HepG2 (cell line): ENCODE data around the gene GPER1. TPM values are rescaled to one million over a fixed set of nuclear protein-coding genes. Genes with fewer than 3 reads are reported as not detected.
A peak's percentile ranks its signal among the peaks of the same experiment; 100 is the strongest.

Source experiments
- BHLHE40 ChIP-seq: IDR thresholded peaks from 2 replicates; pipeline ENCODE4 v1.6.1; 2011; ENCODE audit warnings: low read length, improper control_type of control experiment
- MYC ChIP-seq: sonication (generic); formaldehyde crosslinking; IDR thresholded peaks from 2 replicates; pipeline ENCODE4 v1.9.0; 2021; ENCODE audit warnings: missing genetic modification reagents, borderline replicate concordance
- RBM39 ChIP-seq: fragments of 200-400 bp; formaldehyde crosslinking; IDR thresholded peaks from one replicate; pipeline ENCODE4 v1.6.1; 2018; ENCODE audit warnings: antibody characterized with exemption, mild to moderate bottlenecking, low read depth, low read length; ENCODE audit not compliant: poor library complexity, severe bottlenecking
- SAP130 ChIP-seq: IDR thresholded peaks from 2 replicates; pipeline ENCODE4 v1.6.1; 2016; ENCODE audit warnings: low read depth
- TBX2 ChIP-seq: sonication (generic); formaldehyde crosslinking; IDR thresholded peaks from 2 replicates; pipeline ENCODE4 v1.5.0; 2020; ENCODE audit warnings: missing genetic modification reagents, mild to moderate bottlenecking, borderline replicate concordance
- ZNF430 ChIP-seq: sonication (generic); formaldehyde crosslinking; IDR thresholded peaks from 2 replicates; pipeline ENCODE4 v1.9.0; 2021; ENCODE audit warnings: mild to moderate bottlenecking, missing genetic modification reagents
- ZNF547 ChIP-seq: sonication (generic); formaldehyde crosslinking; IDR thresholded peaks from 2 replicates; pipeline ENCODE4 v1.5.1; 2020; ENCODE audit warnings: mild to moderate bottlenecking, missing genetic modification reagents
- ZNF878 ChIP-seq: sonication (generic); formaldehyde crosslinking; IDR thresholded peaks from 2 replicates; pipeline ENCODE4 v1.8.1; 2023; ENCODE audit warnings: mild to moderate bottlenecking, missing genetic modification reagents, moderate library complexity
- ZNF879 ChIP-seq: sonication (generic); formaldehyde crosslinking; IDR thresholded peaks from 2 replicates; pipeline ENCODE4 v1.8.1; 2023; ENCODE audit warnings: missing genetic modification reagents
- polyA plus RNA-seq, 8 experiments: library from polyadenylated mRNA; depleted of rRNA in 3 of 8; stranded (reverse) in 7 of 8; unstranded in 1 of 8; fragments of >200 nt; fragmentation: Illumina TruSeq in 4 of 8; extraction: Trizol in 4 of 8; gene quantifications; 2 replicates each; pipeline versions ENCODE4 v1.2.1 to v1.2.3, GENCODE V29; 2011 to 2016; ENCODE audit warnings: low read depth in 4 of 8, missing spikeins in 1 of 8, mixed read lengths in 1 of 8; ENCODE audit not compliant: insufficient read depth in 1 of 8
- total RNA-seq, 5 experiments: library from RNA; depleted of rRNA; stranded (reverse); fragments of >200 nt; fragmentation: Illumina TruSeq; extraction: Trizol; gene quantifications; 2 replicates each; pipeline ENCODE4 v1.2.3, GENCODE V29; 2016; ENCODE audit warnings: low read depth in 1 of 5
- TF ChIP-seq, protein P1 (sequence below), 2 experiments: fragments of 450-650 bp in 1 of 2; sonication (generic) in 1 of 2; formaldehyde crosslinking in 1 of 2; IDR thresholded peaks; 2 replicates each; pipeline versions ENCODE4 v1.6.1 to v1.8.0; 2016 to 2022; ENCODE audit warnings: antibody characterized with exemption in 1 of 2, mild to moderate bottlenecking in 1 of 2, missing genetic modification reagents in 1 of 2
- TF ChIP-seq, protein P2 (sequence below): sonication (generic); formaldehyde crosslinking; IDR thresholded peaks from 2 replicates; pipeline ENCODE4 v1.4.0; 2020; ENCODE audit warnings: missing genetic modification reagents
- TF ChIP-seq, protein P3 (sequence below): sonication (generic); formaldehyde crosslinking; IDR thresholded peaks from 2 replicates; pipeline ENCODE4 v1.5.0; 2020; ENCODE audit warnings: mild to moderate bottlenecking, low read depth, missing genetic modification reagents, borderline replicate concordance
- TF ChIP-seq, protein P4 (sequence below): sonication (generic); formaldehyde crosslinking; IDR thresholded peaks from 2 replicates; pipeline ENCODE4 v1.4.0; 2020; ENCODE audit warnings: mild to moderate bottlenecking, missing genetic modification reagents

GPER1 gene
- total and polyA plus RNA-seq, 2 of the 13 experiments (the other 11 are each of a cell fraction or from before 2014, with no cell fraction given) = 12.7 to 19.7 TPM

DNA sequence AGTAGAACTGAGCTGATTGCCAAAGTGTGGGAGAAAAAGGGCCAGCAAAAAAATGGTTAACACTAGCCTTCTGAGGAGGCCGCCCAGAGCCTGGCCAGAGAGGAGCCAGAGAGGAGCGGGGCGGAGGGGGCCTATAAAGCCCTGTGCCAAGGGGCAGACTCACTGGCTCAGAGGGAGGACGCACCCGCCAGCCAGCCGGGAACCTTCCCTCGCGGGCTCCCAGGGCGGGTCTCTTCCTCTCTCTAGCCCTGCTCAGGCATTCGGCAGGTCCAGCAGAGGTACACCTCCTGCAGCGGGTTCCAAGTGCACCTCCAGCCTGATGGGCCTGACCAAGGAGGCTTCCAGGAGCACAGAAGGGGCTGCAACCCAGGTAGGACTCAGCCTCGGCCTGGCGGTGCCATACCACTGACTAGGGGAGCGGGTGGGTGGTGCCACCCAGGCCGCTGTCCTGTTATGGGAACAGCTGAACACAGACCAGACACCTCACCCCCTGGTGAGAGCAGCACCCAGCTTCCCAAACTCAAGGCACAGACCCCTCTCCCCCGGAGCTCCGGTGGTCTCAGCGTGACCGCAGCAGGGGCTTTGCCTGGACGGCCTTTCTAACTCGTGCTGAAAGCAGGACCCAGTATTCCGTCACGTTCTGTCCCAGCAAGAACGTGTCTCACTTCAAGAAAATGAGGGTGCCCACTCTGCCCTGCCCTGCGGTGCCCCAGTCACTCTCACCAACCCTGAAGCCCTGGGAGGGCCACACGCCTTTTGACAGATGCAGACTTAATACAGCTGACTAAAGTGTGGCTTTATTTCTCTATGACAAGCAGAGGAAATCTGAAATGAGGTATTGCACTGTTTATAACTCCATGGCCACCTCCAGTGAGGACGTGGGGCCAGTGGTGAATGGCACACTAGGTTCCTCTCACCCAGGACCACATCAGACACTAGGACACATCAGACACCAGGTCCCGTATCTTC lies at the start of gene GPER1 (continued):
- TF ChIP-seq, protein P1, sequence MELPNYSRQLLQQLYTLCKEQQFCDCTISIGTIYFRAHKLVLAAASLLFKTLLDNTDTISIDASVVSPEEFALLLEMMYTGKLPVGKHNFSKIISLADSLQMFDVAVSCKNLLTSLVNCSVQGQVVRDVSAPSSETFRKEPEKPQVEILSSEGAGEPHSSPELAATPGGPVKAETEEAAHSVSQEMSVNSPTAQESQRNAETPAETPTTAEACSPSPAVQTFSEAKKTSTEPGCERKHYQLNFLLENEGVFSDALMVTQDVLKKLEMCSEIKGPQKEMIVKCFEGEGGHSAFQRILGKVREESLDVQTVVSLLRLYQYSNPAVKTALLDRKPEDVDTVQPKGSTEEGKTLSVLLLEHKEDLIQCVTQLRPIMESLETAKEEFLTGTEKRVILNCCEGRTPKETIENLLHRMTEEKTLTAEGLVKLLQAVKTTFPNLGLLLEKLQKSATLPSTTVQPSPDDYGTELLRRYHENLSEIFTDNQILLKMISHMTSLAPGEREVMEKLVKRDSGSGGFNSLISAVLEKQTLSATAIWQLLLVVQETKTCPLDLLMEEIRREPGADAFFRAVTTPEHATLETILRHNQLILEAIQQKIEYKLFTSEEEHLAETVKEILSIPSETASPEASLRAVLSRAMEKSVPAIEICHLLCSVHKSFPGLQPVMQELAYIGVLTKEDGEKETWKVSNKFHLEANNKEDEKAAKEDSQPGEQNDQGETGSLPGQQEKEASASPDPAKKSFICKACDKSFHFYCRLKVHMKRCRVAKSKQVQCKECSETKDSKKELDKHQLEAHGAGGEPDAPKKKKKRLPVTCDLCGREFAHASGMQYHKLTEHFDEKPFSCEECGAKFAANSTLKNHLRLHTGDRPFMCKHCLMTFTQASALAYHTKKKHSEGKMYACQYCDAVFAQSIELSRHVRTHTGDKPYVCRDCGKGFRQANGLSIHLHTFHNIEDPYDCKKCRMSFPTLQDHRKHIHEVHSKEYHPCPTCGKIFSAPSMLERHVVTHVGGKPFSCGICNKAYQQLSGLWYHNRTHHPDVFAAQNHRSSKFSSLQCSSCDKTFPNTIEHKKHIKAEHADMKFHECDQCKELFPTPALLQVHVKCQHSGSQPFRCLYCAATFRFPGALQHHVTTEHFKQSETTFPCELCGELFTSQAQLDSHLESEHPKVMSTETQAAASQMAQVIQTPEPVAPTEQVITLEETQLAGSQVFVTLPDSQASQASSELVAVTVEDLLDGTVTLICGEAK (IDR thresholded peaks at IDR 0.05) = no peak
- TF ChIP-seq, protein P1 (CRISPR knock-in tag; IDR thresholded peaks at IDR 0.05) = no peak
- TF ChIP-seq ZNF879 (no peak), MYC (CRISPR knock-in tag) (peak; percentile 29; the same call in 1 of the 2 replicates), ZNF547 (CRISPR knock-in tag) (peak; percentile 50; the same call in 1 of the 2 replicates), ZNF430 (CRISPR knock-in tag) (peak; percentile 28; the same call in 1 of the 2 replicates), SAP130 (CRISPR knock-in tag) (peak; percentile 25; the same call in 1 of the 2 replicates), BHLHE40 (no peak), ZNF878 (CRISPR knock-in tag) (no peak), RBM39 (no peak), TBX2 (CRISPR knock-in tag) (no peak)
- TF ChIP-seq, protein P2, sequence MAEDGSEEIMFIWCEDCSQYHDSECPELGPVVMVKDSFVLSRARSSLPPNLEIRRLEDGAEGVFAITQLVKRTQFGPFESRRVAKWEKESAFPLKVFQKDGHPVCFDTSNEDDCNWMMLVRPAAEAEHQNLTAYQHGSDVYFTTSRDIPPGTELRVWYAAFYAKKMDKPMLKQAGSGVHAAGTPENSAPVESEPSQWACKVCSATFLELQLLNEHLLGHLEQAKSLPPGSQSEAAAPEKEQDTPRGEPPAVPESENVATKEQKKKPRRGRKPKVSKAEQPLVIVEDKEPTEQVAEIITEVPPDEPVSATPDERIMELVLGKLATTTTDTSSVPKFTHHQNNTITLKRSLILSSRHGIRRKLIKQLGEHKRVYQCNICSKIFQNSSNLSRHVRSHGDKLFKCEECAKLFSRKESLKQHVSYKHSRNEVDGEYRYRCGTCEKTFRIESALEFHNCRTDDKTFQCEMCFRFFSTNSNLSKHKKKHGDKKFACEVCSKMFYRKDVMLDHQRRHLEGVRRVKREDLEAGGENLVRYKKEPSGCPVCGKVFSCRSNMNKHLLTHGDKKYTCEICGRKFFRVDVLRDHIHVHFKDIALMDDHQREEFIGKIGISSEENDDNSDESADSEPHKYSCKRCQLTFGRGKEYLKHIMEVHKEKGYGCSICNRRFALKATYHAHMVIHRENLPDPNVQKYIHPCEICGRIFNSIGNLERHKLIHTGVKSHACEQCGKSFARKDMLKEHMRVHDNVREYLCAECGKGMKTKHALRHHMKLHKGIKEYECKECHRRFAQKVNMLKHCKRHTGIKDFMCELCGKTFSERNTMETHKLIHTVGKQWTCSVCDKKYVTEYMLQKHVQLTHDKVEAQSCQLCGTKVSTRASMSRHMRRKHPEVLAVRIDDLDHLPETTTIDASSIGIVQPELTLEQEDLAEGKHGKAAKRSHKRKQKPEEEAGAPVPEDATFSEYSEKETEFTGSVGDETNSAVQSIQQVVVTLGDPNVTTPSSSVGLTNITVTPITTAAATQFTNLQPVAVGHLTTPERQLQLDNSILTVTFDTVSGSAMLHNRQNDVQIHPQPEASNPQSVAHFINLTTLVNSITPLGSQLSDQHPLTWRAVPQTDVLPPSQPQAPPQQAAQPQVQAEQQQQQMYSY (CRISPR knock-in tag) = no peak
- TF ChIP-seq, protein P3, sequence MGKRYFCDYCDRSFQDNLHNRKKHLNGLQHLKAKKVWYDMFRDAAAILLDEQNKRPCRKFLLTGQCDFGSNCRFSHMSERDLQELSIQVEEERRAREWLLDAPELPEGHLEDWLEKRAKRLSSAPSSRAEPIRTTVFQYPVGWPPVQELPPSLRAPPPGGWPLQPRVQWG (CRISPR knock-in tag) = no peak
- TF ChIP-seq, protein P4, sequence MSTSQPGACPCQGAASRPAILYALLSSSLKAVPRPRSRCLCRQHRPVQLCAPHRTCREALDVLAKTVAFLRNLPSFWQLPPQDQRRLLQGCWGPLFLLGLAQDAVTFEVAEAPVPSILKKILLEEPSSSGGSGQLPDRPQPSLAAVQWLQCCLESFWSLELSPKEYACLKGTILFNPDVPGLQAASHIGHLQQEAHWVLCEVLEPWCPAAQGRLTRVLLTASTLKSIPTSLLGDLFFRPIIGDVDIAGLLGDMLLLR (CRISPR knock-in tag) = no peak
